Mesothelial cell of epicardium (in vitro differentiated cells): ENCODE measurements around the gene MYCBP2. TPM values are rescaled to one million over a fixed set of nuclear protein-coding genes. Genes with fewer than 3 reads are reported as not detected.
A peak's percentile ranks its signal among the peaks of the same experiment; 100 is the strongest.
"Not testable (repeated sequence)": the region's sequence is repeated elsewhere in the genome, so short reads cannot be mapped to it uniquely, and the experiment has no call there.

Source experiments
- DNase-seq, 2 experiments: peaks; one replicate each; pipeline ENCODE4 v3.0.0; 2021; ENCODE audit warnings: low spot score in 2 of 2; ENCODE audit not compliant: unreplicated experiment in 2 of 2
- H3K27ac Mint-ChIP-seq: 2 replicates; pipeline ENCODE4 v1.8.0; 2021; ENCODE audit warnings: mixed read lengths
- H3K27me3 Mint-ChIP-seq: 2 replicates; pipeline ENCODE4 v1.8.0; 2021; ENCODE audit warnings: low read depth, mixed read lengths
- H3K36me3 Mint-ChIP-seq: 2 replicates; pipeline ENCODE4 v1.8.0; 2021; ENCODE audit warnings: mixed read lengths
- H3K4me1 Mint-ChIP-seq: 2 replicates; pipeline ENCODE4 v1.8.0; 2021; ENCODE audit warnings: mixed read lengths
- H3K4me3 Mint-ChIP-seq: 2 replicates; pipeline ENCODE4 v1.8.0; 2021; ENCODE audit warnings: mild to moderate bottlenecking, moderate library complexity, mixed read lengths
- H3K9me3 Mint-ChIP-seq: 2 replicates; pipeline ENCODE4 v1.8.0; 2021; ENCODE audit warnings: mixed read lengths
- total RNA-seq: library from RNA; stranded (reverse); gene quantifications from 3 replicates; pipeline ENCODE4 v1.2.1, GENCODE V29; 2021
- TF ChIP-seq, protein P1 (sequence below): fragments of 200-600 bp; sonication (generic); IDR thresholded peaks from one replicate; pipeline ENCODE4 v1.5.0; 2021; ENCODE audit warnings: antibody characterized with exemption; ENCODE audit not compliant: unreplicated experiment

Gene MYCBP2
- total RNA-seq, 1 donor from 2014 or later, result 72.3 TPM

DNA sequence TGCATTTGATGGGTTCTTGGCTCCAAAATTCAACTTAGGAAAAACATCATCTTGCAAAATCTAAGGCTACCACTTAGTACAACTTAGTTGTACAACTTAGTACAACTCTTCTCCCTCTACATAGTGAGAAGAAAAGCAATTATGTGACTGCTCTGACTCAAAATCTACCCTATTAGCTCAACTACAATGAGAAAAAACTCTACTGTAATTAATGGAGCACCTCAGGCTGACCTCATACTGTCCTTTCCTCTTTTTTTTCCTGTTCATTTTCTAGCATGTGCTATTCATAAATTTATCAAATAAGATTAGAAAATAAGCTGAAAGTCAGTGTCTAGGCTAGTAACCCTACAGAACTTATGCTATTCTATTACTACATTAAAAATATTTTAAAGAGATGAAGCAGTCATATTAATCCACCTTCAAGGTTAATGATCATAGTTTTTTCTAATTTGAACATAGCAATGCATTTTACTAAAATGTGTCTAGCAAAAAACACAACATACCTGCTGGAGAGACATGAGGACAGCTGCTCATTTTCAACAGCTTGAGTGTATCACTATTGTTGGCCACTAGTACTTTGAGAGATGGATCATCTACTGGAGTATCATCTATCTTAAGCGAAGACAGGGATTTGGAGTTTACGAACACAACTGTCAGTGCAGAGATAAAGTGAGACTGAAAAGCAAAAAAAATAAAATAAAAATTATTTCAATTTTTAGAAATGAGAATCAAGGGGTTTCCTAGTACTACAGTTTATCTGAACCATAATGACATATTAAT is 311.8 kb downstream of the MYCBP2 start:
- Mint-ChIP-seq H3K4me3 (no peak overlapping the region), H3K36me3 (peaks cover 48% of the 10 kb centered on the region), H3K9me3 (no peaks in the 10 kb centered on the region)

DNA sequence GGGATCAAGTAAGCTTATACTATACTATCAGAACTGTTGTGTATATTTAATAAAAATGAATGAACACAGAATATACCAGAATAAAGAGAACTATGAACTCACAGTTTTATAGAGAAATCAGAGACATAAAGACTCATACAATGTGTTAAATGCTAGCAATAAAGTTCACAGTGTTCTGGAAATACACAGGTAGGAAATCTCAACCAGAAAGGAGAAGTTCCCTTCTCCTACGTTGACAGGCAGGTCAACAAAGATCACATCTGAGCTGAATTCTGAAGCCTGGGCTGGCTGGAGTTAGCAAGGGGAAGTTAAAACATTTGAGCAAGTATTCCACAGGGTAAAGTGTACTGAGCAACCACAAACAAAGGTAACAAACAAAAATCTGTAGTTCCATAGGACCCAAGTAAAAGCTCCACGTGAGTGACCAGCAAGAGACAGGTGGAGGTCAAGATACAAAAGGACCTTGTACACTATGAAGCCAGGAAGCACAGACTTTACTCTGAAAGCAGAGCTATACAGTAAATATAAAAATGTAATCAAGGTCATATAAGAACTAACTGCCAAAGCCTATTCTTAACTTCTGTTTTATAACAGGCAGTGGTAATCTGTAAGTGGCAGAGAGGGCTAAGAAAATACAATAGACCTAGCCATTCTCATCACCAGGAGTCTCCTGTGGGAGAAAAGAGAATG is 312.9 kb downstream of the MYCBP2 start:
- Mint-ChIP-seq H3K9me3 (no peaks in the 10 kb centered on the region), H3K4me3 (no peak overlapping the region), H3K4me1 (no peaks in the 10 kb centered on the region), H3K36me3 (peaks cover 57% of the 10 kb centered on the region), H3K27me3 (no peaks in the 10 kb centered on the region), H3K27ac (no peak overlapping the region)
- TF ChIP-seq, protein P1, sequence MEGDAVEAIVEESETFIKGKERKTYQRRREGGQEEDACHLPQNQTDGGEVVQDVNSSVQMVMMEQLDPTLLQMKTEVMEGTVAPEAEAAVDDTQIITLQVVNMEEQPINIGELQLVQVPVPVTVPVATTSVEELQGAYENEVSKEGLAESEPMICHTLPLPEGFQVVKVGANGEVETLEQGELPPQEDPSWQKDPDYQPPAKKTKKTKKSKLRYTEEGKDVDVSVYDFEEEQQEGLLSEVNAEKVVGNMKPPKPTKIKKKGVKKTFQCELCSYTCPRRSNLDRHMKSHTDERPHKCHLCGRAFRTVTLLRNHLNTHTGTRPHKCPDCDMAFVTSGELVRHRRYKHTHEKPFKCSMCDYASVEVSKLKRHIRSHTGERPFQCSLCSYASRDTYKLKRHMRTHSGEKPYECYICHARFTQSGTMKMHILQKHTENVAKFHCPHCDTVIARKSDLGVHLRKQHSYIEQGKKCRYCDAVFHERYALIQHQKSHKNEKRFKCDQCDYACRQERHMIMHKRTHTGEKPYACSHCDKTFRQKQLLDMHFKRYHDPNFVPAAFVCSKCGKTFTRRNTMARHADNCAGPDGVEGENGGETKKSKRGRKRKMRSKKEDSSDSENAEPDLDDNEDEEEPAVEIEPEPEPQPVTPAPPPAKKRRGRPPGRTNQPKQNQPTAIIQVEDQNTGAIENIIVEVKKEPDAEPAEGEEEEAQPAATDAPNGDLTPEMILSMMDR, result no peak
- DNase-seq, result no peak

More for the DNA sequence above, 311.8 kb downstream of the MYCBP2 start:
- no peak for DNase-seq
- H3K27ac Mint-ChIP-seq, result no peak overlapping the region
- TF ChIP-seq, protein P1, result no peak
- H3K4me1 Mint-ChIP-seq, result no peaks in the 10 kb centered on the region
- no peaks in the 10 kb centered on the region for H3K27me3 Mint-ChIP-seq

DNA sequence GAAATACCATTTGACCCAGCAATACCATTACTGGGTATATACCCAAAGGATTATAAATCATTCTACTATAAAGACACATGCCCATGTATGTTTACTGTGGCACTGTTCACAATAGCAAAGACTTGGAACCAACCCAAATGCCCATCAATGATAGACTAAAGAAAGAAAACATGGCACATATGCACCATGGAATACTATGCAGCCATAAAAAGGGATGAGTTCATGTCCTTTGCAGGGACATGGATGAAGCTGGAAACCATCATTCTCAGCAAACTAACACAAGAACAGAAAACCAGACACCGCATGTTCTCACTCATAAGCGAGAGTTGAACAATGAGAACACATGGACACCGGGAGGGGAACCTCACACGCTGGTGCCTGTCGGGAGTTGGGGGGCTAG is 317.2 kb downstream of the MYCBP2 start:
- DNase-seq, H3K27ac Mint-ChIP-seq, H3K4me1 Mint-ChIP-seq, H3K4me3 Mint-ChIP-seq, H3K9me3 Mint-ChIP-seq, H3K27me3 Mint-ChIP-seq: not testable (repeated sequence)
- H3K36me3 Mint-ChIP-seq, result peaks cover 52% of the 10 kb centered on the region

DNA sequence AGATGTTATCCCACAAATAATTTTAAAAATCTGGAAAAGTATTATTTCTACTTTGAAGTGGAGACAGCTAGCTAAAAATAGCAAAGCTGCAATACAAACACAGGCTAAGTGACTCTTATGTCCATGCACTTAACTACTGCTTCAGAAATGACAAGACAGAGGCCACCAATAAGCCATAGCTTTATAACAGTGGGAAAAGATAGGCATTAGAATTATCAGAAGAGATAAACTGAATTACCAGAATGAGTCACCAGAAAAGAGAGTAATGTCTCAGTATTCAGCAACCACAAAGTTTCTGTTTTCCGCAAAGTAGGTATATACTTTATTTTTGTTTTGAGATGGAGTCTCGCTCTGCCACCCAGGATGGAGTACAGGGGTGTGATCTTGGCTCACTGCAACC is 317.9 kb downstream of the MYCBP2 start:
- H3K36me3 Mint-ChIP-seq, result peaks cover 46% of the 10 kb centered on the region
- no peak overlapping the region for H3K4me3 Mint-ChIP-seq
- no peak overlapping the region for H3K27ac Mint-ChIP-seq

DNA sequence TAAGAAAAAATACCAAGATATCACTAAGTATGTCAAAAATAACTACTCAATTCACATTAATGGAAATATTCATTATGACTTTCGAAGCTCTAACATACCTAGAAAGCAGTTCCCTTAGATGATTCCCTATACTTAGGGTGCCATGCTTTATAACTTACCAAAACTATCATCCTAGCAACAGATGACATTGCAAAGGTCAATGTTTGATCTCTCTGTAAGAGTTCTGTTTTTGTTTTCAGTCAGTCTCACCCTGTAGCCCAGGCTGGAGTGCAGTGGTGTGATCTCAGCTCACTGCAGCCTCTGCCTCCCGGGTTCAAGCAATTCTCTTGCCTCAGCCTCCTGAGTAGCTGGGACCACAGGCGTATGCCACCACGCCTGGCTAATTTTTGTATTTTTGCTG is 318.6 kb downstream of the MYCBP2 start:
- peaks cover 42% of the 10 kb centered on the region for H3K36me3 Mint-ChIP-seq
- not testable (repeated sequence) for H3K4me1 Mint-ChIP-seq, H3K27me3 Mint-ChIP-seq, H3K27ac Mint-ChIP-seq, DNase-seq, H3K4me3 Mint-ChIP-seq, H3K9me3 Mint-ChIP-seq

More for the DNA sequence above, 317.9 kb downstream of the MYCBP2 start:
- Mint-ChIP-seq H3K27me3 (no peaks in the 10 kb centered on the region), H3K9me3 (no peaks in the 10 kb centered on the region), H3K4me1 (peaks cover 3% of the 10 kb centered on the region)
- no peak for DNase-seq
- TF ChIP-seq, protein P1, result no peak

DNA sequence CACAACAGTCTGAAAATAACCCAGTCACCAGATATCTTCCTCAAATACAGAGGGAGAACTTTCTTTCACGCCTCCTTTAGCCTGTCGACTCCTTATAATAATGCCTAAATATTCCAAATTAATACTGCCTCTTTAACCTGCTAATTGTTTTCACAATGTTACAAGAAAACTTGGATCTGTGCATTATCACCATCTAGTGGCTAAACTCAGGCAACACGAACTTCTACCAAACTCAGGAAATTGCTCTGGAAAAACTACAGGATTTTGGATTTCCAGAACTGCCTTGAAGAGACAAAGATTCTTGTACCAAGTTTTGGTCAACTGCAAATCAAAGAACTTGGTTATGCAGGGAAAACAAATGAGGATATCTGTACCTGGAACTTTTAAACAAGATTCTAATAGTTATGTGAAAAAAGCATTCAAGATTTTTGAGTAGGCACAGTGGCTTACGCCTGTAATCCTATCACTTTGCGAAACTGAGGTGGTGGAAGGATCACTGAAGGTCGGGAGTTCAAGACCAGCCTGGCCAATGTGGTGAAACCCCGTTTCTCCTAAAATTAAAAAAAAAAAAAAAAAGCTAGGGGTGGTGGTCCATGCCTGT is 324.2 kb downstream of the MYCBP2 start:
- DNase-seq, result no peak
- Mint-ChIP-seq H3K9me3 (no peaks in the 10 kb centered on the region), H3K4me3 (no peak overlapping the region), H3K27ac (peak overlapping the region; percentile 2), H3K4me1 (peaks cover 5% of the 10 kb centered on the region), H3K36me3 (peaks cover 22% of the 10 kb centered on the region), H3K27me3 (no peaks in the 10 kb centered on the region)
- TF ChIP-seq, protein P1, result peak; percentile 55
